Neutrophil (primary cell): ENCODE data around the gene IL1RN.
A peak's percentile ranks its signal among the peaks of the same experiment; 100 is the strongest.

Experiments used
- H3K27ac ChIP-seq: fragments of 200-600 bp; sonication (generic); 2 replicates; pipeline ENCODE4 v1.5.1; 2016; ENCODE audit warnings: mild to moderate bottlenecking, moderate library complexity
- H3K27me3 ChIP-seq: fragments of 200-600 bp; sonication (generic); 2 replicates; pipeline ENCODE4 v1.6.0; 2016; ENCODE audit warnings: mild to moderate bottlenecking
- H3K36me3 ChIP-seq: fragments of 200-600 bp; sonication (generic); 2 replicates; pipeline ENCODE4 v1.5.1; 2017
- H3K4me1 ChIP-seq, 2 experiments: fragments of 200-600 bp in 1 of 2; sonication (generic) in 1 of 2; 1 replicate in 1 of 2; 2 replicates in 1 of 2; pipeline versions ENCODE4 v1.5.1 to v1.6.1; 2013 to 2016; ENCODE audit warnings: low read depth in 1 of 2, low read length in 1 of 2, mild to moderate bottlenecking in 1 of 2, moderate library complexity in 1 of 2; ENCODE audit not compliant: control insufficient read depth in 1 of 2, insufficient read depth in 1 of 2
- H3K4me3 ChIP-seq, 2 experiments: fragments of 200-600 bp in 1 of 2; sonication (generic) in 1 of 2; 1 replicate in 1 of 2; 2 replicates in 1 of 2; pipeline ENCODE4 v1.5.1; 2013 to 2016; ENCODE audit warnings: low read depth in 1 of 2, low read length in 1 of 2, mild to moderate bottlenecking in 1 of 2, moderate library complexity in 1 of 2
- H3K9me3 ChIP-seq: fragments of 200-600 bp; sonication (generic); 2 replicates; pipeline ENCODE4 v1.5.1; 2016
- CTCF ChIP-seq: fragments of 200-600 bp; sonication (generic); IDR thresholded peaks from 2 replicates; pipeline ENCODE4 v1.5.1; 2016; ENCODE audit warnings: antibody characterized with exemption

The IL1RN gene

GRCh38 chr2:113156278-113157117 lies 29.1 kb downstream of the IL1RN start:
- Histone ChIP-seq H3K4me3 (peak overlapping the region; percentile 41 to 47), H3K9me3 (no peaks in the 10 kb centered on the region), H3K36me3 (no peaks in the 10 kb centered on the region), H3K4me1 (peaks cover 19 to 21% of the 10 kb centered on the region in 2 experiments), H3K27me3 (peaks cover 53% of the 10 kb centered on the region), H3K27ac (no peak overlapping the region)
- TF ChIP-seq CTCF, result no peak

- Histone ChIP-seq H3K27me3 (peaks cover 53% of the 10 kb centered on the region), H3K27ac (no peak overlapping the region), H3K9me3 (no peaks in the 10 kb centered on the region), H3K36me3 (no peaks in the 10 kb centered on the region), H3K4me3 (peak overlapping the region; percentile 60 to 61), H3K4me1 (peaks cover 12 to 14% of the 10 kb centered on the region in 2 experiments)
- TF ChIP-seq CTCF, result no peak
Observed at GRCh38 chr2:113157118-113157896, 29.9 kb downstream of the IL1RN start.

GRCh38 chr2:113157897-113158753 lies 30.7 kb downstream of the IL1RN start:
- peaks cover 53% of the 10 kb centered on the region for H3K27me3 ChIP-seq
- peak overlapping the region; percentile 60 to 61 for H3K4me3 ChIP-seq
- H3K4me1 ChIP-seq, result peaks cover 12 to 14% of the 10 kb centered on the region in 2 experiments
- H3K27ac ChIP-seq, result no peak overlapping the region
- H3K9me3 ChIP-seq, result no peaks in the 10 kb centered on the region
- TF ChIP-seq CTCF, result no peak
- no peaks in the 10 kb centered on the region for H3K36me3 ChIP-seq

- Histone ChIP-seq H3K4me1 (peaks cover 12 to 14% of the 10 kb centered on the region in 2 experiments), H3K36me3 (no peaks in the 10 kb centered on the region), H3K27me3 (peaks cover 53% of the 10 kb centered on the region), H3K9me3 (no peaks in the 10 kb centered on the region), H3K27ac (no peak overlapping the region), H3K4me3 (no peak overlapping the region)
- no peak for TF ChIP-seq CTCF
Observed at GRCh38 chr2:113158884-113159553, 31.6 kb downstream of the IL1RN start.

- Histone ChIP-seq H3K4me1 (peaks cover 12 to 14% of the 10 kb centered on the region in 2 experiments), H3K36me3 (no peaks in the 10 kb centered on the region), H3K27ac (no peak overlapping the region), H3K4me3 (no peak overlapping the region), H3K9me3 (no peaks in the 10 kb centered on the region), H3K27me3 (peaks cover 45% of the 10 kb centered on the region)
- TF ChIP-seq CTCF, result no peak
Observed at GRCh38 chr2:113160248-113160647, 32.9 kb downstream of the IL1RN start.
